GM18526 (cell line): Measurements from ENCODE around the gene PPY.

Experiments used
- POLR2A ChIP-seq: IDR thresholded peaks from 3 replicates; pipeline ENCODE4 v1.6.1; 2011; ENCODE audit not compliant: insufficient read length; ENCODE audit errors: extremely low read depth

The PPY gene

DNA sequence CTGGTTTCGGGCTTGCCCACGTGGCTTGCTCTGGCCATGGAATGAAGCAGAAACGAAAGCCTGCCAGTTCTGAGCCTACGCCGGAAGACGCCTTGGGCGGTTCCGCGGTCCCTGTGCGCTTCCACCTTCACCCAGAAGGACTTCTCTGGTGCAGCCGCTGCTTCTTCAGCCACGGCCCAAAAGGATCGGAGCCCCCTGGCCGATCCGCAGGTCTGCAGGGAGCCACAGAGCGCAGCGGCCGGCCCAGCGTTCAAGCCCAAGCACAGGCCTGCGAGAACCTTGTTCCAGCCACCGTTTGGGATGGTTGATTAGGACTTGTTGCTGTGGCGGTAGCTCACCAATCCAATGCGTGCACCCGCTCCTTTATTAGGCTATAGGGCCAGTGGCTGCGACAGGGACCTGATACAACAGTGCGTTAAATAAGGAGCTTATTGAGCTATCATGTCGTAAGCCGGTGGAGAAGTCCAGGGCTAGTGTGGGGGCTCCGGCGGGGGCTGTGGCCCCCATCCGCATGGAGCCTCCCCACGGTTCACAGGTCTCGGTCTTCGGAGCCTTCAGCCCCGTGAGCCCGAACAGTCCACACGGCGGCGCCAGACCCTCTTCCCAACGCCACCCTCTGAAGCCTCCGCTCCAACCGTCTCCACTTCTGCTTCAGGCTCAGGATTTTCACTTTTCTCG is 24.8 kb downstream of the PPY start:
- peak; percentile 60 for TF ChIP-seq POLR2A

DNA sequence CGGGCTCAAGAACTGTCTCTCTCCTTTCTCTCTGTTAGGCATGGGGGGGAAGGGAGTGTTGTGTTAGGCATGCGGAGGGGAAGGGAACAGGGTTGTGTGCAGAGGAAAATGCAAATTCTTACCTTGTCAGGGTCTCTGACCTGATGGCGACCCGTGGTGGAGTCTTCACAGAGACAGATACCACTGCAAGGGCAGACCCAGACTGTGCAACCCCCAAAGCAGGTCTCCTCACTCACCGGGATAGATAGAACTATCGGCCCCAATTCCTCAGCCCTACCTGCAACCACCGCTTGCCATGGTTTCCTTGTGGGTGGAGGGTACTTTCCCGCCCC is 25.3 kb downstream of the PPY start:
- TF ChIP-seq POLR2A: no peak

DNA sequence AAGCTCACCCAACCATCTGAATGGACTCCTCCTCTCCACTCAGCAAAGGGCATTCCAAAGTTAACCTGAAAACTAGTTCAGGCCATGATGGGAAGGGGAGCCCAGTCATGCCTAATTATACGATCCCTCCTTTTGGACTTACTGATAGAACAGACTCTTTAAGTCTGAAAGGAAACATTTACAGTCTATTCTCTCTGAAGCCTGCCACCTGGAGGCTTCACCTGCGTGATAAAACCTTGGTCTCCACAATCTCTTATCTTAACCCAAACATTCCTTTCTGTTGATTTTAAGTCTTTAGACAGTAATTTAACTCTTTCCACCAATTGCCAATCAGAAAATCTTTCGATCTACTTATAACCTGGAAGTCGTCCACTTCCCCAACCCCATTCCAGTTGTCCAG is 25.9 kb downstream of the PPY start:
- no peak for TF ChIP-seq POLR2A

DNA sequence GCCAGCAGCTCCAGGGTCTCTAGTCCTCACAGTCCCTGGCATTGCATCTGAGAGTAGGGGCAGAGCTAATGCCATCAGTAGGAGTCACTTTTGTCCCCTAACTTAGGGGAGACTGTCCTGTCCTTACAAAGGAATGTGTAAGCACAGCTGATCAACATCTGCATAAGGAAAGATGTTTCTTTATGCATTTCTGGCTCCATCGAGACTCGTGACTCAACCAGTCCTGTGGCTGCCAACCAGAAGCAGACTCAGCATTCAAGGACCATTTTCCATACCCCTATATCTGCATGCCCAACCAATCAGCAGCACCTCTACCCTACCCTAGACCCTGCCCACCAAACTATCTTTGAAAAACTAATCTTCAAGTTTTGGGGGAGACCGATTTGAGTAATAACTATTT is 26.7 kb downstream of the PPY start:
- no peak for TF ChIP-seq POLR2A

DNA sequence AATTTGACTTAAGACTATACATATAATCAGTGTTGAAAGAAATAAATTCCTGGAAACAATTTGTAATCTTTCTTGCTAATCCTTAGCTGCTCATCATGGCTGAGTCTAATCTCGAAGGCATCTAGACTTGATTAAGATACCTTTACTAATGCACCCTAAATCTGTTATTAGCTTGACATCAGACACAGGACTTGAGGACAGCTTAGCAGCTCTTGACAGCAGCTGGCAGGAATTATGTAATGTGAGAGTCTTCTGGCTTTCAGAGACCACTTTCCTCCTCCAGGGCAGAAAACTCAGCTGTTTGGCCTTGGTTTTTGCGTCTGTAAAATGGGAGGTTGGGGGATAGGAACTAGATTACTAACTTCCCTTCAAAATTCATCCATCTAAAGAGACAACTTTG is 27.8 kb downstream of the PPY start:
- no peak for TF ChIP-seq POLR2A

DNA sequence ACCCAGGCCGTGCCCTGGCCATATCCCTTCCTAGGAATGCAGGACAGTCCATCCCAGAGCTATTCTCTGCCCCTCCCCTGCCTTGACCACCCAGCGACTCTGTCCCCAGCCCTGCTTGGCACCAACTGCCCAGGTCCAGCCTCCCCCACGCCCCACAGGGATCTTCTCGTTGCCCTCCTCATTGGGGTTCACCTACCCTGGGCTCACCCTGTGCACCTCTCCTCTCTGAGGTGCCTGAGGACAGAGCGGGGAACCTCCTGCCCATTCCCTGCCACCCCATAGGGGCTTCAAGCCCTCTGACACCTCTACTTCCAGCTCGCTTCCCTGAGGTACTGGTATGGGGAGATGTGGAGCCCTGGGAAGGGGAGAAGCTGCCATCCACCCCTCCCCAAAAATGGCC is 28.7 kb downstream of the PPY start:
- TF ChIP-seq POLR2A: no peak

DNA sequence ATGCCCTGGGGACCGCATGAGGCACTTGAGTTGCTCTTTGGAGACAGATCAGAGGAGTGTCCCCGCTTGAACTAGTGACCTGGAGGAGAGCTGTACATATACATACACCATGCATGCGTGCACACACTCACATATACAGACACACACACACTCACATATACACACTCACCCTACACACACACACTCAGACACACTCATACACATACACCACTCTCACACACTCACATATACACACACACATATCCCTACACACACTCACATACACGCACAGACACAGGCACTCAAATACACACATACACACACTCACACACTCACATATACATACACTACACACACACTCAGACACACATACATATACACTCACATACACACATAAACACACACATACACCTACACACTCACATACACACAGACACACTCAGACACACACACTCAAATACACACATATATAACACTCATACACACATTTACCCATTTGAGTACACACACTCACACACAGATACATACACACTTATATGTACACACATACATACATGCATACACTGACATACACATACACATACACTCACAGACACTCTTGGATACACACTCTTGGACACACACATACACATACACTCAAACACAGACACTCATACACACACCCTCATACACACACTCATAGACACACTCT is 29.5 kb downstream of the PPY start:
- TF ChIP-seq POLR2A: no peak

DNA sequence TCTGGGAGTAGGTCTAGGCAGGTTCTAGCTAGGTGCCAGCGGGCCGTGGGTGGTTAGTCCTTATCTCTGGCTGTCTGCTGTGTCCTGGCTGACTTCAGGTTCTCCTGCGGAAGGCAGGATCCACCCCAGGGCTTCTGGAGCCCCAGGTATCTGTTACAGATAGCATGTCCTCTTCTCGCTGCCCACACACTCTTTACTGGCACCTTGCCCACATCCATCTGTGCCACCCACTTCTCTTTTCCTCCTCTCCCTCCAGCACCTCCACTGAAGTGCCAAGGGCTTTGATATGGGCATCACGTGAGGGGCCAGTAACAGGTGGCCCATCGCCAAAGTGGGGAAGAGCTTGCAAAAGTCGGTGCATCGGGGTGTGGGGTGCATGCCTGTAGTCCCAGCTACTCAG is 30.4 kb downstream of the PPY start:
- TF ChIP-seq POLR2A: no peak

DNA sequence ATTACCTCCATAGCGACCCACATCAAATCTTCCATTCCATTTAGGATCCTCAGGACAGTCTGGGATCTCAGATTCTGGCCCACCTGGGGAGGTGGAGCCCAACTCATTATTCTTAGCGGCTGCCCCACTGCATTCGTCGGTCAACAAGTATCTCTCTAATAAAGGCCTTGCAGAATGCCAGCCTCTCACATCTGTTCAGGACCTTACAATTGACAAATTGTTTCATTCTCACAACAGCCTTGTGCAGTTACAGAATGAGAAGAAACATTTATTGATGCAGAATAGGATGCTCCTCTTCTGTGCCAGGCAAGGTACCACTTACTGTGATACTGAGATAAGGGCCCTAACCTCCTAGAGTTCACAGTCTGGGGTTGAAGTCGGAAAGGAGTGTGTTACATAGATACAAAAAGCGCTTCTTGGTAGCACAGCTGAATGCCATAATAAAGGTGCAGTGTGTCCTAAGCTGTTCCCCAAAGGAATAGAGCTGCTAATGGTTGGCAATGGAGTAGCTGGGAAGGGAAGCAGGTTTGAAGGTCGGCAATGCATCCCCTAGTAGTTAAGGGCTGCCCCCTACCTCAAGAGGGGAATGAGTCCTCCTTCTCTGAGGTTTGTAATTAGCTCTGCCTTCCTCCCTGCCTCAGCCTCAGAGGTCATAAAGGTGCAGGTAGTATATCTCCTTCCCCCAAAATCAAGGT is 32.6 kb downstream of the PPY start:
- TF ChIP-seq POLR2A: no peak

DNA sequence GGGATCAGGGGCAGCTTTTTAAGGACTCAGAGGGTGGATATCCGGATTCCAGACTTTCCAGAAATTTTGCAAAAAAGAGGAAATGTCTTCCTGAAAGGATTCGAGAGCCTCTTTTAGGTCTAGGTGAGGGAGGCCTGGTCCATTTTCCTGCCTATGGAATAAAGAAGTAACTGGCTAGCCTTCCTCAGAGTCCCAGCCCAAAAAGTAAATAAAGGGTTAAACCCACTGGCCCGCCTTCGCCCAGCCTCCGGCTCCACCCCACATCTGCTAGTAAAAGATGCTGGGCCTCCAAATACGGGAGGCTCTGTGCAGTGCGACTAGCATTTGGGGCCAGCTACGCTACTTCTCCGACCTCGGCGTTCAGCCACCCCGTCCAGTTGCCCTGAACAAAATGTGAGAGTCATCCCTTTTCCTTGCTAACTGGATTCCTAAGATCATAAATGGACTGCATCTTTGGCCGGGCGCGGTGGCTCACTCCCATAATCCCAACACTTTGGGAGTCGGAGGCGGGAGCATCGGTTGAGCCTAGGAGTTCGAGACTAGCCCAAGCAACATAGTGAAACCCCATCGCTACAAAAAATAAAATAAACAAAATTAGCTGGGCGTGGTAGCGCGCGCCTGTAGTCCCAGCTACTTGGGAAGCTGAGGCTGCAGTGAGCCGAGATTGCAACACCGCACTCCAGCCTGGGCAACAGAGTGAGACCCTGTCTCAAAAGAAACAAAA is 34.1 kb downstream of the PPY start:
- no peak for TF ChIP-seq POLR2A

DNA sequence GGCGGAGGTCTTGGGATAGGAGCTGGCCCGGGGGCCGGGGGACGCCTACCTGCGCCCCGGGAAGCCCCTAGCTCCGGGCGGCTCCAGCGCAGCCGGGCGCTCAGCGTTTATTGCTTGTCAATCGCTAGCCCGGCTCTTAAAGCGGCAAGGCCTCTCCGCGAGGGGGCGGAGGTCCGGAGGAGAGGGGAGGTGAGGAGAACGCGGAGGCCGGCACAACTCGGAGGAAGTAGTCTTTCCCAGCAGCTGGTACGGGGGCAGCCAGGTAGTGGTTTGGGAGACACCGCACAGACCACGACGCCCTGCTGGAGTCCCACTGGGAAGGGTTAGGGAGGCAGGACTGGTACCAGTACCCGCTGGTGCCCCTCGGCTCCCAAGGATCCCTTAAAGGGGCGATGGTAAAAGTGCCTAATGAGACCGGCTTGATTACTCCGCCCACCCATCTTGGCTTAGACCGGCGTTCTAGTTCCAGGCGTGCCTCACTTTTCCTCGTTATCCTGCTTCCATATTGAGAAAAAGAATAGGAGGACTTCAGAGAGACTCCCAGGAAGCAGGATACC is 34.8 kb downstream of the PPY start, which contains the start of gene MPP2:
Gene MPP2 (minus strand): TSS at position 112 of the 557 bp plus-strand sequence. CDS start 3,076 bp downstream, outside the sequence.
- TF ChIP-seq POLR2A: no peak

DNA sequence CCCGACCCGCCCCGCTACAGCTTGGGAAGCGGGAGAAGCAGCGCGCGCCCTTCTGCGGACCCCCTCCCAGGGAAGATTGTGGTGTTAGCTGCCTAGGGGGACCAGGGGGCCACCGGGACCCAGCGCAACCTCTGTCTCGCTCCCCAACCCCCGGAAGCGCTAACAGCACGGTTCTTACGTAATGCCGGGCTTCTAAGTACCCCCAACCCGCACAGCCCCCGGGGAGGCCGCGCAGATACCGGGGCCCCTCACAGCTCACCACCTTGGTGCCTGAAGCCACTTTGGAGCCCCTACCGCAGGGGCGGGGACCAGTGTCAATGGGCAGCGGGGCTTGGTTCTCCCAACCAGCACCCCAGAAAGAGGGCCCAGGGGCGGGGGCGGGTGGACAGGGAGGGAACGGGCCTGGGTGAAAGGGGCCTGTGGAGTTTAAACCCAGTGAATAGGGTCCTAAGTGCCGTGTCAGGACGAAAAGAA is 35.3 kb downstream of the PPY start:
- no peak for TF ChIP-seq POLR2A

DNA sequence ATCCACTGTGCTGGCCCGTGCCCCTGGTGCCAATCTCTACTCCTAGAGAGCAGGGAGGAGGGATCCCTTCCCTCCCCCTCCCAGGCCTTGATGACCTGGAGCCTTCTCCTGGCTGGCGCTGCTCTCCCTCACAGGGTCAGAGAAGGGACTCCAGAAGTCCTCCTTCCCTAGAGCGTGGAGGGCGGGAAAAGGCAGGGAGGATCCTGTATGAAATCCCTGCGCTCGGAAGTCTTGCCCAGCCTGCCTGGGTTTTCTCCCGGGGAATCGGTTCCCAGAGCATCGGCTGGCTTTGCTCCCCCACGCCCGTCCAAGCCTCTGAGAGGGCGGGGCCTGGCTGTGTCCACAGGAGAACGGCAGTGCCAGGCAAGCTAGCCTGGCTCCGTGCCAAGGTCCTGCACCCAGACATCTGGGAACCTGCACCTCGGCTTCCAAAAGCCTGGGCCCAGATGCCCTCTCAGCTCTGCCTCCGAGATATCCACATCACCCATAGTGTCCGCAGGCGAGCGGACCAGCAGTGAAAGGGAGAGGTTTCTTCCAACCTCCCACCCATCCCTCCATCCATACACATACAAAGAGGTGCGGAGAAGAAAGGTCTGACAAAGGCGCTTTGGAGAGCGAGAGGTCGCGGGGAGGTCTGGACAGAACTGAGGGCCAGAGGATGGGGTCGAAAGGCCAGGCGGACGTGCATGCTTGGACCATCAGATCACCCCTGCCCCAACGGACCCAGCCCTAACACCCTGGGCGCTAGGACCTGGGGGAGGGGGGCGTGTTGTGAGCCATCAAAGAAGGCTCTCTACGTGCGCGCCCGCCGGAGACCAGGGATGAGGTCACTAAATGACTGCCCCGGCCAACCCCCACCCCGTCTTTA is 36.1 kb downstream of the PPY start:
- no peak for TF ChIP-seq POLR2A

DNA sequence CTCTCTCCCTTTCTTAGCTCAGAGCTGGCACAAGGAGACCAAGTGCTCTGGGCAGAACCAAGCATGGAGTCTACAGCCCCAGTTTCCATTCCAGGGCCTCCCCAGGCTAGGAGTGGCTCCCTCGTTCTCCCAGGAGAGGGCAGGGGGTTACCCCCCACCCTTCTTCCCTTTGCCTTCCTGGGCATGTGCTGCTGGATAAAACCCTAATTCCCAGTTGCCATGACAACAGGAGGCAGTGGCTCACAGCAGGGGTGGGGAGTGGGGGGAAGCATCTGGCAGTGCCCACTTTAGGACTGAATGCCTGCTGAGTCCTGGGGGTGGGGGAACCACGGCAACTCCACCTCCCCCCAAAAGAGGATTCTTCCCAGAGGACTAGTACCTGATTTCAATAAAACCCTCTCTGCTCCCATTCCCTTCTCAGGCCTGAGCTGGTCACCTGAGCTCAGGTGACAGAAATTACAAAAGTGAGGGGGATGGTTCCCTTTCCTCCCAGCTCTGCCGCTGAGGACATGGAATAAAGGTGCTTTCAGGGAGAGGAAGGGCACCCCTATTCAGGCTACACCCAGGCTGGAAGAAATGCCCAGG is 36.8 kb downstream of the PPY start:
- TF ChIP-seq POLR2A: no peak
